Upper lobe of left lung (tissue), 4 donors: ENCODE results near the gene CLK2.

Source experiments
- EP300 ChIP-seq, 4 donors: sonication (generic); formaldehyde crosslinking; IDR thresholded peaks; one replicate each; pipeline ENCODE4 v1.5.1; 2017; ENCODE audit warnings: antibody characterized with exemption in 4 of 4, control low read depth in 2 of 4
- POLR2AphosphoS5 ChIP-seq, 2 donors: sonication (generic); formaldehyde crosslinking; IDR thresholded peaks; one replicate each; pipeline ENCODE4 v1.5.1; 2017; ENCODE audit warnings: antibody characterized with exemption in 2 of 2
- TF ChIP-seq, protein P1 (sequence below), 6 experiments: fragments of 450-650 bp in 4 of 6; fragments of 200-600 bp in 2 of 6; sonication (generic) in 2 of 6; IDR thresholded peaks; one replicate each; pipeline ENCODE4 v1.5.1; 2016 to 2019; ENCODE audit warnings: antibody characterized with exemption in 6 of 6

DNA sequence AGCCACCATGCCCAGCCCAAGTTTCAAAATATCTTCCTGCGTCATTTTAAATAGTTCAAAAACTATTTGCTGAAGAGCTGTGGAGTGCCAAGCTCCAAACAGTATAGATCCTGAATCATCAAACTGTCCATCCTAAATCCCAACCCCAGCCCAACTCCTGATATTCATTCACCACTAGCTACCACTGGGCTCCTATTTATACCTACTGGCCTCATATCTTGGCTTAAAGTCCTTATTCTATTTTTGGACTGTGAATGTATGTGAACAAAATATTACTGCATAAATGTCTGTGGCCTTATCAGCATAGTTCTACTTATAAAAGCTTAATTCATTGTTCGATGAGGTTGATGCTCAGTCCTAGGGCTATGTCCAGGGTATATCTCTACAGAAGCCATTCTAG is 5.9 kb downstream of the CLK2 start:
- TF ChIP-seq, protein P1, sequence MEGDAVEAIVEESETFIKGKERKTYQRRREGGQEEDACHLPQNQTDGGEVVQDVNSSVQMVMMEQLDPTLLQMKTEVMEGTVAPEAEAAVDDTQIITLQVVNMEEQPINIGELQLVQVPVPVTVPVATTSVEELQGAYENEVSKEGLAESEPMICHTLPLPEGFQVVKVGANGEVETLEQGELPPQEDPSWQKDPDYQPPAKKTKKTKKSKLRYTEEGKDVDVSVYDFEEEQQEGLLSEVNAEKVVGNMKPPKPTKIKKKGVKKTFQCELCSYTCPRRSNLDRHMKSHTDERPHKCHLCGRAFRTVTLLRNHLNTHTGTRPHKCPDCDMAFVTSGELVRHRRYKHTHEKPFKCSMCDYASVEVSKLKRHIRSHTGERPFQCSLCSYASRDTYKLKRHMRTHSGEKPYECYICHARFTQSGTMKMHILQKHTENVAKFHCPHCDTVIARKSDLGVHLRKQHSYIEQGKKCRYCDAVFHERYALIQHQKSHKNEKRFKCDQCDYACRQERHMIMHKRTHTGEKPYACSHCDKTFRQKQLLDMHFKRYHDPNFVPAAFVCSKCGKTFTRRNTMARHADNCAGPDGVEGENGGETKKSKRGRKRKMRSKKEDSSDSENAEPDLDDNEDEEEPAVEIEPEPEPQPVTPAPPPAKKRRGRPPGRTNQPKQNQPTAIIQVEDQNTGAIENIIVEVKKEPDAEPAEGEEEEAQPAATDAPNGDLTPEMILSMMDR (IDR thresholded peaks at IDR 0.05): no peak
- TF ChIP-seq POLR2AphosphoS5 (IDR thresholded peaks at IDR 0.05) (no peak), EP300 (IDR thresholded peaks at IDR 0.05) (no peak)
